ENCODE data around the gene FETUB.

The FETUB gene, protein sequence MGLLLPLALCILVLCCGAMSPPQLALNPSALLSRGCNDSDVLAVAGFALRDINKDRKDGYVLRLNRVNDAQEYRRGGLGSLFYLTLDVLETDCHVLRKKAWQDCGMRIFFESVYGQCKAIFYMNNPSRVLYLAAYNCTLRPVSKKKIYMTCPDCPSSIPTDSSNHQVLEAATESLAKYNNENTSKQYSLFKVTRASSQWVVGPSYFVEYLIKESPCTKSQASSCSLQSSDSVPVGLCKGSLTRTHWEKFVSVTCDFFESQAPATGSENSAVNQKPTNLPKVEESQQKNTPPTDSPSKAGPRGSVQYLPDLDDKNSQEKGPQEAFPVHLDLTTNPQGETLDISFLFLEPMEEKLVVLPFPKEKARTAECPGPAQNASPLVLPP

DNA sequence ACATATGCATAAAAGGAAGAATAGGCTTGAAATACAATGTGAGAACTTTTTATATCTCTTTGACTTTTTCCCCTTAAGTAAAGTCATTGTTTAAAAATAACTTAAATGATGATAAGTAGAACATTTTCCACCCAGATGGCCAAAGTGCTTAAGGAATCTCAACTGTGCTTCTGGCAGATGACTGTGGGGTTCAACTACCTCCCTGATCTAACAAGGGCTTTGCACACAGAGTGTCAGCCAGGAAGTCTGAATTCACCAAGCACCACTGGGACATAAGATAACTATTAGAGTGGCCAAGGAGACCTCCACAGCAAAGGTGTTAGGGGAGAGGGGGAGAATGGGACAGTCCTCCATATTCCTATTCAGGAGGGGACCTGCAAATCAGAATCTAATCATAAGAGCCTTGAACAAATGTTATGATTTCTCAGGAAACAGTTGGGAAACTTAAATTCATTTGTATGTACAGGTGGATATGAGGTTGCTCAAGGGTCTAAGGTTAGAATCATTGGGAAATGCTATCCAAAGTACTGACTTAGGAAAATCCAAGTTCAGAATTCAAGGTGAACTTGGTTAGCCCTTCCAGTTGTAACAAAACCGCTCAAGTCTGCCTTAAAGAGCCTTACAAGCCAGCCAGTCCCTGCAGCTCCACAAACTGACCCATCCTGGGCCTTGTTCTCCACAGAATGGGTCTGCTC is at the start of gene FETUB:
Gene FETUB, plus strand, starts transcription at position 622 of the 695 bp plus-strand sequence. Its CDS starts 62 bp downstream, at position 684.
- Histone ChIP-seq H3K27ac (no peak within 1 kb of the TSS), H3K4me1 (peaks cover 0 to 5% (median 0%) of the 10 kb centered on the region in 10 experiments; a peak in 3 of 20 replicates), H3K36me3 (no peaks in the 10 kb centered on the region), H4K20me1 (no peaks in the 10 kb centered on the region), H3K9me3 (replicated peaks in 1 of 11) (peaks cover 0 to 9% (median 5%) of the 10 kb centered on the region in 11 experiments; a peak in 9 of 22 replicates), H3K27me3 (no peaks in the 10 kb centered on the region), H3K4me3 (no peak within 1 kb of the TSS), H3K9ac (no peak within 1 kb of the TSS), H3K4me2 (no peak within 1 kb of the TSS)
- TF ChIP-seq Cebpa-rat (IDR thresholded peaks at IDR 0.05) = no peak

DNA sequence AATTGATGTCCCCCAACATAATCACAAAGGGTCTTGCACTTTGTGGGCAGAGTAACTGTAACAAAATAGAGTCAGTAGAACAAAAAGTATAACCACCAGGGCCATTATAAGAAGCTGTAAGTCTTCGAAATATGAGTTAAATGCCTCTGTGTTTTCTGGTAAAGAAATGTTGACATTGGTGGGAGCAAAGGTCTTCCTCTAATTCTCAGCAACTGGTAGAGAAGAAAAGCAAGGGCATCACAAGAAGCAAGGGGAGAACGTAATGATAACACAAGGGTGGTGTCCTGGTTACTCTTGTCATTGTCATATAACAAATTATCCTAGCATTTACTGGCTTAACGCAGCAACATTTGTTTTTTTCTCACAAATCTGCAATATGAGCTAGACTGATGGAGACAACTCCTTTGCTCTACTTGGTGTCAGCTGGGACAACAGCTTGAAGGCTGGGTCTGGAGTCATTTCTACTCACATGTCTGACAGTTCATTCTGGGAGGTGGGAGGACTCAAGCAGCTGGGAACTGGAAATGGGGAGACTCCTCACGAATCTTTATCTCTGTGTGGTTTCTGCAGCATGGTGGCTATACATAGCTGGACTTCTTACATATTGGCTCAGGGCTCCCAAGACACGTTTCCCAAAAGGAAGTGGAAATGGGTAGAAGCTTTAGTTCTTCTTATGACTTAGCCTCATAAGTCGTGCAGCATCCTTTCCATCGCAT is 49.5 kb upstream of the FETUB start:
- no peak overlapping the region for H3K4me3 ChIP-seq
- no peak overlapping the region for H3K9ac ChIP-seq
- no peak for TF ChIP-seq Cebpa-rat (IDR thresholded peaks at IDR 0.05)
- no peaks in the 10 kb centered on the region for H3K27me3 ChIP-seq
- peaks cover 7 to 22% (median 17%) of the 10 kb centered on the region in 11 experiments for H3K36me3 ChIP-seq
- no peaks in the 10 kb centered on the region; a peak in 1 of 22 replicates for H4K20me1 ChIP-seq
- no peak overlapping the region for H3K27ac ChIP-seq
- H3K9me3 ChIP-seq (replicated peaks in 1 of 11) = no peaks in the 10 kb centered on the region
- H3K4me1 ChIP-seq = no peaks in the 10 kb centered on the region
- H3K4me2 ChIP-seq = no peak overlapping the region

DNA sequence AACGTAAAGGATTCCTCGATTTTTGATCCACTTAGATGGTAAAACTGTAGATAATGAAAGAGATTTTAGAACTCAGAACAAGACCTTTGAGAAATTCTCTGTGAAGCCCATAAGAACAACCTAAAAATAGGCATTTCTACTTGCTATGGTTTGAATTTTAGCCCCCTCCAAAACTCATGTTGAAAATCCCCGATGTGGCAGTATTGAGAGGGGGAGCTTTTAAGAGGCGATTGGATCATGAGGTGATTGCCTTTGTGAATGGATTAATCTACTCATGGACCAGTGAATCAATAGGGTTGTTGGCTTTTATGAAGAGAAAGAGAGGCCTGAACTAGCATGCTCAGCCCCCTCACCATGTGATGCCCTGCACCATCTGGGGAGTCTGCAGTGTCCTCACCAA is 47.5 kb upstream of the FETUB start:
- H3K4me3 ChIP-seq = no peak overlapping the region
- H3K9me3 ChIP-seq (replicated peaks in 1 of 11) = no peaks in the 10 kb centered on the region
- no peak for TF ChIP-seq Cebpa-rat (IDR thresholded peaks at IDR 0.05)
- no peaks in the 10 kb centered on the region for H3K4me1 ChIP-seq
- H4K20me1 ChIP-seq = no peaks in the 10 kb centered on the region
- H3K36me3 ChIP-seq = peaks cover 0 to 4% (median under 1%) of the 10 kb centered on the region in 11 experiments; a peak in 4 of 22 replicates
- no peak overlapping the region for H3K4me2 ChIP-seq
- H3K27ac ChIP-seq = no peak overlapping the region
- H3K27me3 ChIP-seq = no peaks in the 10 kb centered on the region
- no peak overlapping the region for H3K9ac ChIP-seq

DNA sequence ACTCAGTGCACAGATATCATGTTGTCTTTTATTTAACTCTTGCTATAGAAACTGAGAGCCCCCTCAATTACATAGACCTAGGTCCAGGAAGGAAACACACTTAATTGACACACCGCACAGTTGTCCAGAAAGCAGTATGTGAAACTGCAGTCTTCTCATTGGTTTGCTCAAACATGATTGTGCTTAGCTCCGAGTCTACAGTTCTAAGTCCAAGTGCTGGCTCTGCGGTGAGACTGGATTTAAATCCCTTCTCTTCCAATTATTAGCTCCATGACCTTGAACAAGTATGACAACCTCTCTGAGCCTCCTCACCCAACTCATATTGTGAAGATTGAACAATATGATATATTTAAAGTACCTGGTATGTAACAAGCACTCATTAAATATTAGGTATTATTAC is 46.3 kb upstream of the FETUB start:
- H3K9me3 ChIP-seq (replicated peaks in 1 of 11) = no peaks in the 10 kb centered on the region
- no peak overlapping the region for H3K27ac ChIP-seq
- TF ChIP-seq Cebpa-rat (IDR thresholded peaks at IDR 0.05) = no peak
- H3K4me1 ChIP-seq = no peaks in the 10 kb centered on the region
- no peaks in the 10 kb centered on the region for H3K36me3 ChIP-seq
- H3K4me3 ChIP-seq = no peak overlapping the region
- H3K4me2 ChIP-seq = no peak overlapping the region
- no peak overlapping the region for H3K9ac ChIP-seq
- no peaks in the 10 kb centered on the region for H4K20me1 ChIP-seq
- H3K27me3 ChIP-seq = no peaks in the 10 kb centered on the region

DNA sequence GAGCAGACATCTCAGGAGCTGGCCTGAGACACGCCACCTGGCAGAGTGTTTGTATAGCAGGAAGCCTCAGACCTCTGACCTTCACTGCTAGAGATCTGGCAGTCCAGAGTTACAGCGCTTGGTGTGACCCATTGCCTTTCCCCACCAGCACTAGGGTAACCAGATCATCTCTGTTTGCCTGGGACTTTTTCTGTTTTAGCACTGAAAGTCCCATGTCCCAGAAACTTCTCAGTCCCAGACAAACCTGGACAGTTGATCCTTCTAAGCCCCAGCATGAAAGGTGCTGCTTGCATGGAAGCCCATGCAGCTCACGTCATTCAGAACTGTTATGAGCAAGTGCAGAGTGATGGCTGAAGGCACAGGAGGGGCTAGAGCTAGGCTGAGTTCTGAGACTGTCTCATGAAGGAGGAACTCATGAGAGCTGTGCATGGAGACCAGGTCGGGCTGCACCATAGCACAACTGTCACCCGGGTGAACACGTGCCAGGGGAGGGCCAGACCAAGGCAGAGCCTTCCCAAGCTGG is 45.5 kb upstream of the FETUB start:
- Histone ChIP-seq H3K9ac (no peak overlapping the region), H3K27me3 (no peaks in the 10 kb centered on the region), H3K36me3 (no peaks in the 10 kb centered on the region), H4K20me1 (no peaks in the 10 kb centered on the region), H3K4me2 (no peak overlapping the region), H3K27ac (no peak overlapping the region), H3K9me3 (replicated peaks in 1 of 11) (no peaks in the 10 kb centered on the region), H3K4me1 (no peaks in the 10 kb centered on the region; a peak in 1 of 20 replicates), H3K4me3 (no peak overlapping the region)
- TF ChIP-seq Cebpa-rat (IDR thresholded peaks at IDR 0.05) = no peak

DNA sequence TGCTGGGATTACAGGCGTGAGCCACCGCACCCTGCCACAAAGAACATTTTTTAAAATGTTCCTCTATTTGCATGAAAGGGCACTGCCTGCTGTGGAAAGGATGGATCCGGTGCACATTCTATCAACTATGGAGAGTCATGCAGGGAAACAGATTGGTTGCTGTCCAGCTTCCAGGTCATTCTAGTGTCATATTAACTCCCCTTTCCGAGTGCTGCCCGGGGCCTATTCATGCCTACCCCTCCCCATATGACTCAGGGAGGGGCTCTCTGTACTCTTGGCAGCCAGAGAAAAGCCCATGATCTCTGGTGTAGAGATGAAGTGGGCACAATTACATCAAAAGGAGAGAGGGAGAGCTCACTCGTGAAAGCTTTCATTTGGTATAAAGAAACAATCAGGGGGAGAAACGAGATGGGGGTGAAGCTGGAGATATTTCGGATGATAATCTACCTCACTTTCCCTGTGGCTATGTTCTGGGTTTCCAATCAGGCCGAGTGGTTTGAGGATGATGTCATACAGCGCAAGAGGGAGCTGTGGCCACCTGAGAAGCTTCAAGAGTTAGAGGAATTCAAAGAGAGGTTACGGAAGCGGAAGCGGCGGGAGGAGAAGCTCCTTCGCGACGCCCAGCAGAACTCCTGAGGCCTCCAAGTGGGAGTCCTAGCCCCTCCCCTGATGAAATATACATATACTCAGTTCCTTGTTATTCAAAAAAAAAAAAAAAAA is 43.5 kb upstream of the FETUB start:
- TF ChIP-seq Cebpa-rat (IDR thresholded peaks at IDR 0.05) = no peak
- no peak overlapping the region for H3K9ac ChIP-seq

DNA sequence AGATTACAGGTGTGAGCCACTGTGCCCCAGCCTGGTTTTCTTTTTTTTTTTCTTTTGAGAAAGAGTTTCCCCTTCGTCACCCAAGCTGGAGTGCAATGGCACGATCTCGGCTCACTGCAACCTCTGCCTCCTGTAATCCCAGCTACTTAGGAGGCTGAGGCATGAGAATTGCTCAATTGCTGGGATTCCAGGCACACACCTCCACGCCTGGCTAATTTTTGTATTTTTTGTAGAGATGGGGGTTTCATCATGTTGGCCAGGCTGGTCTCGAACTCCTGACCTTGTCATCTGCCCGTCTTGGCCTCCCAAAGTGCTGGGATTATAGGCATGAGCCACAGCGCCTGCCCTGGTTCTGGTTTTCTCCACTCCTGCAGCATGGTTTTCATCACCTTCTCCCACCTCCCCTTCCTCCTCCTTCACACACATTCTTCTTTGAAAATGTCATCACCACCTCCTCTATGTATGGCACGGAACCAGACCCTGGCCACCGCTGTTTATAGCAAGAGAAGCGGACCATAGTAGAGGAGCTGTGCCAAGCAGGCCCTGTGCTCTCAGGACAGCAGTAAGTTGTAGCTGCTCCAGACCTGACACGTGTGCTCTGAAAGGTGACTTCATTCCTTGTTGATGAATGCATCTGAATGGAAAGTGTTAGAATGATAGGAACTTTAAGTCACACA is 42.0 kb upstream of the FETUB start:
- Histone ChIP-seq H3K9ac (no peak overlapping the region), H3K27ac (no peak overlapping the region), H3K4me1 (no peaks in the 10 kb centered on the region; a peak in 1 of 20 replicates), H3K4me3 (no peak overlapping the region), H3K36me3 (no peaks in the 10 kb centered on the region), H3K27me3 (no peaks in the 10 kb centered on the region), H3K9me3 (replicated peaks in 1 of 11) (no peaks in the 10 kb centered on the region), H3K4me2 (no peak overlapping the region), H4K20me1 (no peaks in the 10 kb centered on the region)
- no peak for TF ChIP-seq Cebpa-rat (IDR thresholded peaks at IDR 0.05)

More for the DNA sequence above, 43.5 kb upstream of the FETUB start:
- H3K9me3 ChIP-seq (replicated peaks in 1 of 11) = no peaks in the 10 kb centered on the region
- H3K4me1 ChIP-seq = no peaks in the 10 kb centered on the region; a peak in 1 of 20 replicates
- H3K27me3 ChIP-seq = no peaks in the 10 kb centered on the region
- H3K4me2 ChIP-seq = no peak overlapping the region
- no peaks in the 10 kb centered on the region for H3K36me3 ChIP-seq
- no peak overlapping the region for H3K27ac ChIP-seq
- H4K20me1 ChIP-seq = no peaks in the 10 kb centered on the region
- no peak overlapping the region for H3K4me3 ChIP-seq

DNA sequence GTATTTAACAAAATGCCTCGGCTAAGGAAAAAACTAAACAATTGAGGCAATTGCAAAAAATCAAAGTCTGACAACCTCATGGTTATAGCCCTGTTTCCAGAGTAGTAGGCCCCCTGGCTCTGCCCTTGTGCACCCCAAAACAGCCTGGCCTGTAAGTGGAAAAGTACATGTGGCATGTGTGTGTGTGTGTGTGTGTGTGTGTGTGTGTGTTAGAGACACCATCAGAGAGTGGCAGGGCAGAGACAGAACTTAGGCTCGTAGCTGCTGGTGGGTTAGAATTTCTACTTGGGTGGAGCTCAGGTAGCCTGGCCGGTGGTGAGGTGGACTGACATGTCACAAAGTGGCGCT is 41.4 kb upstream of the FETUB start:
- Histone ChIP-seq H4K20me1 (no peaks in the 10 kb centered on the region), H3K4me1 (no peaks in the 10 kb centered on the region; a peak in 1 of 20 replicates), H3K27me3 (no peaks in the 10 kb centered on the region), H3K4me2 (no peak overlapping the region), H3K36me3 (no peaks in the 10 kb centered on the region), H3K4me3 (no peak overlapping the region), H3K27ac (no peak overlapping the region; a peak in 1 of 22 replicates), H3K9me3 (replicated peaks in 1 of 11) (no peaks in the 10 kb centered on the region), H3K9ac (no peak overlapping the region)
- TF ChIP-seq Cebpa-rat (IDR thresholded peaks at IDR 0.05) = no peak

Data from BLaER1 treated with 17β-estradiol and CSF1 and Interleukin-3, amounts not matched to agents 10 nM and 100 nM (cell line).